Activated T-cell treated with anti-CD3 and anti-CD28 coated beads, Interleukin-2, amount 50 U/mL, for 4 hours (primary cell): ENCODE data around the gene ARFRP1. TPM values are rescaled to one million over a fixed set of nuclear protein-coding genes. Genes with fewer than 3 reads are reported as not detected.
"Not testable (repeated sequence)": the region's sequence is repeated elsewhere in the genome, so short reads cannot be mapped to it uniquely, and the experiment has no call there.

Experiments used
- ATAC-seq, 2 donors: fragments of 200-7000 bp; cut with Tn5 transposase; one replicate each; pipeline ENCODE4 v1.10.0; 2021
- DNase-seq: peaks from one replicate; pipeline ENCODE4 v3.0.0-alpha.2; 2020
- H3K27me3 Mint-ChIP-seq: one replicate; pipeline ENCODE4 v1.8.0; 2021; ENCODE audit warnings: low read depth, mixed read lengths
- H3K36me3 Mint-ChIP-seq: one replicate; pipeline ENCODE4 v1.8.0; 2022; ENCODE audit warnings: mixed read lengths; ENCODE audit not compliant: insufficient read depth
- H3K4me1 Mint-ChIP-seq: one replicate; pipeline ENCODE4 v1.8.0; 2021; ENCODE audit warnings: low read depth, mixed read lengths
- H3K4me3 Mint-ChIP-seq: one replicate; pipeline ENCODE4 v1.8.0; 2021; ENCODE audit warnings: mild to moderate bottlenecking, moderate library complexity, mixed read lengths
- H3K9me3 Mint-ChIP-seq: one replicate; pipeline ENCODE4 v1.8.0; 2021; ENCODE audit warnings: mixed read lengths
- total RNA-seq, 3 donors: library from RNA; stranded (reverse); gene quantifications; one replicate each; pipeline ENCODE4 v1.2.1, GENCODE V29; 2021

The ARFRP1 gene
- total RNA-seq, 3 donors from 2014 or later = 62.1 to 67.1 (median 63.5) TPM

DNA sequence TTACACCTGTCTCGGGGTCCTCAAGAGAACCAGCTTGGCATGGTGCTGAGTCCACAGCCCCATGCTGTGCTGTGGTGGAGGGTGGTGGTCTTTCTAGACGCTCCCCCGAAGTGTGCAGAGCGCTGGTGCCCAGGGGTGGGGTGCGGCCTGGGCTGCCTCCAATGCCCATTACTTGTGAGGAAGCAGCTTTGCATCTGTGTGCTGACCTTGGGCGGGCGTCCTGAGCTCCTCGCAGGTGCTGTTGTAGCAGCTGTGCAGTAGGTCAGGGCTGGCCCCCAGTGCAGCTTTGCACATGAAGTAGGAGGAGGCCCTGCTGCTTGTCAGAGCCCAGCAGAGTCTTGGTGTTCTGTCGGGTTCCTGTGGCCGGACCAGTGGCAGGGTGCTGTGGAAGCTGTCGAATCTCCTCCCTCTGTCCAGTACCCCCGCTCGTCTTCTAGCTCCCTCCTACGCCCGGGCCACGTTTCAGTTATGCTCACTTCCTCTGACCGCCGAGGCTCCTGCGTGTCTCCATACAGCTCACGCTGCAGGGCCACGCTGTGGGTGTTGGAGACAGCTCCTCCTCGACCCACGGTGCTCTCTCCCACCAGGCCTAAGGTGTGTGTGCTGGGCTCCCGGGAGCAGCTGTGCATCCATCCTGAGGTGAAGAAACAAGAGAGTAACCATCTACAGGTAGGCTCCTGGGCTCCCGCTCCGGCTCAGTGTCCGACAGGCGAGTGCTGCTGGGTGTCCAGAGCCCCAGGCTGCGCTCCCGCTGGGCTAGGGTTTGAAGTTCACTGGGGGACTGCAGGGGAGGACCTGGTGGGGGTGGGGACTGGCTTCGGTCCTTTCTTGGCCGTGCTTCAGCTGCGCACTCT, 45.6 kb downstream of the ARFRP1 start:
- H3K9me3 Mint-ChIP-seq = no peaks in the 10 kb centered on the region
- H3K4me3 Mint-ChIP-seq = no peak overlapping the region
- ATAC-seq = no peak

DNA sequence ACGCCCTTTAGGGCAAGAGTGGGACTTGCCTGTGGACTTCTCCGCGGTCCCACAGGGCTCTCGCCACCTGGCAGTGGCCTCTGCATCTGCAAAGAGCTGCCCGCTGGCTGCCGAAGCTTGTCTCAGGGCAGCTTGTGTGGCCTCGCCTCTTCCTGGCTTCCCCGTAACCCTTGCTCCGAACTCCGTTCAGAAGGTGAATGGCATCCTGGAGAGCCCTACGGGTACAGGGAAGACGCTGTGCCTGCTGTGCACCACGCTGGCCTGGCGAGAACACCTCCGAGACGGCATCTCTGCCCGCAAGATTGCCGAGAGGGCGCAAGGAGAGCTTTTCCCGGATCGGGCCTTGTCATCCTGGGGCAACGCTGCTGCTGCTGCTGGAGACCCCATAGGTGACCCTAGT, 46.7 kb downstream of the ARFRP1 start:
- Mint-ChIP-seq H3K27me3 (no peaks in the 10 kb centered on the region), H3K4me3 (no peak overlapping the region)

More for the DNA sequence above, 45.6 kb downstream of the ARFRP1 start:
- Mint-ChIP-seq H3K4me1 (peaks cover 14% of the 10 kb centered on the region), H3K27me3 (no peaks in the 10 kb centered on the region), H3K36me3 (peaks cover 15% of the 10 kb centered on the region)
- DNase-seq = no peak

DNA sequence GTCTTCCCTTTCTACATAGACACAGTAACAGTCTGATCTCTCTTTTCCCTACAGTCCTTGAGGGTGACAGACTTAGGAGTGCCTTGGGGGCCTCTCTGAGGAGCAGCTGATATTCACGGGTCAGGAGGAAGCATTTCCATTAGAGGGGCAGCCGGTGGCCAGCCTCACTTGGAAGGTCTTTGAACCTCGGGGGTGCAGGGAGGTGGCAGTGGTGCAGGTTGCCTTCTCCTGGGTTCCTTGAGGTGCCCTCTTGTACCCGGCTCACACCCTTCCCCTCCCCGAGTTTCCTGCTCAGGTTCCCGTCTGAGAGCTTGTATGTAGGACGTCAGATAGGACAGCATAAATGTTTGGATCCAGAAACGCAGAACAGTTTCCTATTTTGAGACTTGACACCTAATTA, 47.2 kb downstream of the ARFRP1 start:
- H3K36me3 Mint-ChIP-seq = peaks cover 9% of the 10 kb centered on the region
- peak overlapping the region; percentile 43 for H3K4me3 Mint-ChIP-seq
- H3K4me1 Mint-ChIP-seq = peaks cover 14% of the 10 kb centered on the region
- H3K9me3 Mint-ChIP-seq = no peaks in the 10 kb centered on the region
- ATAC-seq (no peak), DNase-seq (no peak)
- H3K27me3 Mint-ChIP-seq = no peaks in the 10 kb centered on the region

More for the DNA sequence above, 46.7 kb downstream of the ARFRP1 start:
- Mint-ChIP-seq H3K36me3 (peaks cover 13% of the 10 kb centered on the region), H3K9me3 (no peaks in the 10 kb centered on the region), H3K4me1 (peaks cover 14% of the 10 kb centered on the region)
- ATAC-seq (no peak), DNase-seq (no peak)

DNA sequence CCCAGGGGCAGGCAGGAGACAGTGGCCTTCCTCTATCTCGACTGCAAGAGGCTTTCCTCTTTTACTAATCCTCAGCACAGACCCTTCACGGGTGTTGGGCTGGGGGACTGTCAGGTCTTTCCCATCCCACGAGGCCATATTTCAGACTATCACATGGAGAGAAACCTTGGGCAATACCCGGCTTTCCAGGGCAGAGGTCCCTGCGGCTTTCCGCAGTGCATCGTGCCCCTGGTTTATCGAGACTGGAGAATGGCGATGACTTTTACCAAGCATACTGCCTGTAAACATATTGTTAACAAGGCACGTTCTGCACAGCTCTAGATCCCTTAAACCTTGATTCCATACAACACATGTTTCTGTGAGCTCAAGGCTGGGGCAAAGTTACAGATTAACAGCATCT, 47.6 kb downstream of the ARFRP1 start:
- not testable (repeated sequence) for H3K9me3 Mint-ChIP-seq, H3K27me3 Mint-ChIP-seq, DNase-seq, H3K36me3 Mint-ChIP-seq, ATAC-seq
- Mint-ChIP-seq H3K4me3 (peak overlapping the region; percentile 94), H3K4me1 (peaks cover 14% of the 10 kb centered on the region)

DNA sequence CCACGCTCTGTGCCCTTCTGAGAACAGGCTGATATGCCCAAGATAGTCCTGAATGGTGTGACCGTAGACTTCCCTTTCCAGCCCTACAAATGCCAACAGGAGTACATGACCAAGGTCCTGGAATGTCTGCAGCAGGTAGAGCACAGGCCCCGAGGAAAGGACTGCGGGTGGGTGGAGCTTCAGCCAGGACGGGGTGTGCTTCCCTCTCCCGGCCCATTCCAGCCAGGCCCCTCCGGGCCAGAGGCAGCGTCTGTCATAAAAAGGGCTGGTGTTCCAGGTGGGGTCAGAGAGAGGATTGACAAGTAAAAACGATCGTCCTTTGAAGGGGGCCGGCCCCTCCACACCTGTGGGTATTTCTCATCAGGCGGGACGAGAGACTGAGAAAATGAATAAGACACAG, 48.4 kb downstream of the ARFRP1 start:
- peak overlapping the region; percentile 94 for H3K4me3 Mint-ChIP-seq
- ATAC-seq (no peak), DNase-seq (no peak)
- peaks cover 20% of the 10 kb centered on the region for H3K4me1 Mint-ChIP-seq
- H3K36me3 Mint-ChIP-seq = peaks cover 4% of the 10 kb centered on the region
- no peaks in the 10 kb centered on the region for H3K27me3 Mint-ChIP-seq
- no peaks in the 10 kb centered on the region for H3K9me3 Mint-ChIP-seq

DNA sequence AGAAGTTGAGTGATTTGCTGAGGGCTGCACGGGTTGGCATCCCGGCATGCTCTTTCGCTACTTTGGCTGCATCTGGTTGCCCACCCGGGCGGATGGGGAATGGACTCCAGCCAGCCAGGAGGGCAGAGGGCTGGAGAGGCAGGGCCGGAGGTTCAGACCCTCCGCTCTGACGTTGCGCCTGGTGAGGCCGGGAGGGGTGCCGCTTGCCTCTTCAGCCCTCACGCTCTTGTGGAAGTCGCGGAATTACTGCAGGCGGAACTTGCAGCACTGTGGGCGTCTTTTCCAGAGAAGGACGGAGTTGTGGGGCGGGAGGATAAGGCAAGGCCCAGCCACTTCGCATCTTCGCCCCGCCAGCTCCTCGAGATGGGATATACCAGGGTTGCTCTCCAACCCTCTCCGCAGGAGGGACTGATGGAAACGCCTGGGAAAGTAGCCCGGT, 49.0 kb downstream of the ARFRP1 start:
- peak; percentile 18 to 28 for ATAC-seq
- H3K4me1 Mint-ChIP-seq = peaks cover 26% of the 10 kb centered on the region
- H3K27me3 Mint-ChIP-seq = no peaks in the 10 kb centered on the region
- no peak for DNase-seq
- H3K9me3 Mint-ChIP-seq = no peaks in the 10 kb centered on the region
- peak overlapping the region; percentile 94 for H3K4me3 Mint-ChIP-seq
- peaks cover 4% of the 10 kb centered on the region for H3K36me3 Mint-ChIP-seq

DNA sequence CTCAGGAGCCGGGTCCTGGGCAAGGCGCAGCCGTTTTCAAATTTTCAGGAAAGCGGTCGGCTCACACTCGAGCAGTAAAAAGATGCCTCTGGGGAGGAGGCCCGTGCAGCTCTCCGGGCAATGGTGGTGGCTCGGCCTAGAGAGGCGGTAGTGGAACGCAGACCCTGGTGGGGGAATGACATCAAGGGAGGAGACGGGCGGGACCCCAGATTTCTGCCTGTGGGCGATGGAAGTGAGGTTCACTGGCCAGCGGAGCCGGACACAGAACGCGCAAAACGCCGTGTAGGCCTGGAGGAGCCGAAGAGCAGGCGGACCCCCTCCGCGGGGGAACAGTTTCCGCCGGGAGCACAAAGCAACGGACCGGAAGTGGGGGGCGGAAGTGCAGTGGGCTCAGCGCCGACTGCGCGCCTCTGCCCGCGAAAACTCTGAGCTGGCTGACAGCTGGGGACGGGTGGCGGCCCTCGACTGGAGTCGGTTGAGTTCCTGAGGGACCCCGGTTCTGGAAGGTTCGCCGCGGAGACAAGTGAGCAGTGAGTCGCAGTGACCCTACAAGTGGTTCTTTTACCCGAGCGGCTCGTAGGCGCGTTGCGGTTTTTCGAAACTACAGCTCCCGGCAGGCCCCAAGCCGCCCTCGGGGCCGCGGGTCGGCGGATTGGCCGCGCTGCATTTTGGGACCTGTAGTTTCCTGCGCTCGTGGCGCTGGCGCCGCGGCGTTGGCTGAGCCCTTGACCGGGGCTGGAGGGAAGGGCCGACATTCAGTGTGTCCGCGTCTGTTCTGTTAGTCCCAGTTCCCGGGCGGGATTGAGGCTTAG, 49.6 kb downstream of the ARFRP1 start, which contains the start of gene RTEL1:
TSS of gene RTEL1 (plus strand) at position 376 of the 812 bp plus-strand sequence. CDS start 1,091 bp downstream, outside the sequence.
- Mint-ChIP-seq H3K9me3 (no peaks in the 10 kb centered on the region), H3K36me3 (peaks cover 4% of the 10 kb centered on the region), H3K4me1 (peaks cover 26% of the 10 kb centered on the region), H3K4me3 (peak within 1 kb of the TSS; percentile 94), H3K27me3 (no peaks in the 10 kb centered on the region)
- peak; percentile 86 for DNase-seq
- peak; percentile 88 to 89 for ATAC-seq

DNA sequence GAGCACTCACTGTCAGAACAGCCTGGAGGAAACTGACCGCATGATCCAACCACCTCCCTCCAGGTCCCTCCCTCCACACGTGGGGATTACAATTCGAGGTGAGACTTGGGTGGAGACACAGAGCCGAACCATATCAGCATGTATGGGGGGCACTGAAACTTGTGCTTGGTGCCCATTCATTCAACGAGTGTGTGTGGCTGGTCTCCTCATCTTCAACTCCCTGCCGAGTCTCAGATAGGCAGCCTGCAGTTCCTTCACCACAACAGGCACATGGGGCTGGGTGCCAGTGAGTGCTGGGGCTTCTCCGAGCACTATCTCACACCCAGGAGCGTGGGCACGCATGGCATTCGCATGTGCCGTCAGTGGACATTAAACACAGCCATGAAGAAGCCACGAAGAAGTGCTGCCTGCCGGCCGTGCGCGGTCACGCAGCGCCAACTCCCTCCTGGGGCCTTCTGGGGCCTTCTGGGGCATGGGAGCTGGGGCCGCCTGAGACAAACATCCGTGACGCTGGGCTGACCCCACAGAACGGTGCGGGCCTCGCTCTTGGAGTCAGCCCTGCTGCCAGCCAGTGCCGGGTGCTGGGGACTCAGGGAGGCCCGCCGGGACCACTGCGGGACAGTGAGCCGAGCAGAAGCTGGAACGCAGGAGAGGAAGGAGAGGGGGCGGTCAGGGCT, 50.4 kb downstream of the ARFRP1 start:
- H3K4me3 Mint-ChIP-seq = peak overlapping the region; percentile 94
- H3K4me1 Mint-ChIP-seq = peaks cover 26% of the 10 kb centered on the region
- ATAC-seq = no peak
- peaks cover 2% of the 10 kb centered on the region for H3K36me3 Mint-ChIP-seq
- no peak for DNase-seq
- no peaks in the 10 kb centered on the region for H3K27me3 Mint-ChIP-seq
- no peaks in the 10 kb centered on the region for H3K9me3 Mint-ChIP-seq

DNA sequence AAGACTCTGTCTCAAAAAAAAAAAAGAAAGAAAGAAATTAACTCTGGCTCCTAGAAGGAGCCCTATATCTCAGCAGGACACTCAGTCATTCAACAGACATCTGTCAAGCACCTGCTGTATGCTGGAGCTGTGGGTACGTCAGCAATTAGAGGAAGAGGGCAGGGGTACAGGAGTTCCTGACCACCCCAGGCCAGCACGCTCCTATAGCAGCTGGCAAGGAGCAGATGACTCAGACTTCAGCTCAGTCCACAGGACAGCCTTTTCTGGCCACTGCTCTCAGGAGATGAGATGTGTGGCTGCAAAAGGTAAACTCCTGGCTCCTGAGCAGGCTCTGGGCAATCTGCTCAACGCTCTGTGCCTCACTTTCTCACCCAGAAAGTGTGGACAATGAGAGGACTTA, 51.3 kb downstream of the ARFRP1 start:
- Mint-ChIP-seq H3K4me3 (no peak overlapping the region), H3K36me3 (no peaks in the 10 kb centered on the region), H3K4me1 (peaks cover 30% of the 10 kb centered on the region)

DNA sequence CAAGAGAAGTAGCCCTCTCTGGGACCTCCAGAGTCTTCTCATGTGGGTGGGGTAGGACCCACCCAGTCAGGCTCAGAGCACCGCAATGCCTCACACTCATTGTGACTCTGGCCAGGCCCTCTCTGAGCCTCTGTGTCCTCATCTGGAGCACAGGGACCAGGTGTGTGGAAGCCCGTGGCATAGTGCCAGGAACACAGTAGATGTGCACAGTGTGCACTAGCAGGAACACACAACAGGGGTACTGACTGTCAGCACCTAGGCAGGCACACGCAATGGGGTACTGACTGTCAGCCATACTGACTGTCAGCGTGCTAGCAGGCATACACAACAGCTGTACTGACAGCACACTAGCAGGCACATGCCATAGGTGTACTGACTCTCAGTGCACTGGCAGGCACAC, 52.5 kb downstream of the ARFRP1 start:
- H3K9me3 Mint-ChIP-seq = no peaks in the 10 kb centered on the region
- DNase-seq = no peak
- no peak for ATAC-seq
- no peaks in the 10 kb centered on the region for H3K36me3 Mint-ChIP-seq
- H3K27me3 Mint-ChIP-seq = no peaks in the 10 kb centered on the region
- H3K4me1 Mint-ChIP-seq = peaks cover 35% of the 10 kb centered on the region
- no peak overlapping the region for H3K4me3 Mint-ChIP-seq

More for the DNA sequence above, 51.3 kb downstream of the ARFRP1 start:
- no peaks in the 10 kb centered on the region for H3K27me3 Mint-ChIP-seq
- ATAC-seq (no peak), DNase-seq (no peak)
- H3K9me3 Mint-ChIP-seq = no peaks in the 10 kb centered on the region

DNA sequence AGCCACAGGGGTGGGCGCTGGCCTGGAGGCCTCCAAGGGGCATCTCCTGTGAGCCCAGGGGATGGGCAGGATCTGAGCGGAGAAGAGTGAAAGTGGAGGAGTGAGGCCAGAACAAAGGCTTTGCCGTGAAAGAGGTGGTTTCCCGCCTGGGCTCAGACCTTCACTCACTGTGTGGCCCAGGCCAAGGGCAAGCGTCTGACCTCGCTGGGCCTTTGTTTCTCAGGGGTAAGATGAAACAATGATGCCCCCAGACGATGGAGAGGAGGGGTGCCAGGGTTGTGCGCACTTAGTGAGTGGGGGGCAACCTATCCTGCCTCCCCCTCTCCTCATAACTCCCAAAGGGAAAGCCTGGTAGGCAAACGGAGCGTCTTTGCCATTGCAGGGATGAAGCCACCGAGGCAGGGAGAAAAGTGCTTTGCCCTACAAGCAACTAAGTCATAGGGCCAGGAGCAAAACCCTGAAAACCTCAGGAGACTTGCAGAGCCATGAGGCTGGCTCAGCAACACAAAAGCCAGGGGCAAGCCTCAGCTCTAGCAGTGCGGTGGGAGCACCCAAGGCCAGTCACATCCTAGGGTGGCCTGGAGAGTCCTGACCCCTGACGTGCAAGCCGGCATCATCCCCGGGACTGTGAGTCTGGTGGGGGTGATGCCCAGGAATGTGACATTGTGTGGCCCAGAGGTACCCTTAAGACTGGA, 53.7 kb downstream of the ARFRP1 start:
- Mint-ChIP-seq H3K9me3 (no peaks in the 10 kb centered on the region), H3K27me3 (no peaks in the 10 kb centered on the region), H3K4me1 (peaks cover 30% of the 10 kb centered on the region), H3K4me3 (peak overlapping the region; percentile 77), H3K36me3 (no peaks in the 10 kb centered on the region)
- DNase-seq (no peak), ATAC-seq (no peak)

DNA sequence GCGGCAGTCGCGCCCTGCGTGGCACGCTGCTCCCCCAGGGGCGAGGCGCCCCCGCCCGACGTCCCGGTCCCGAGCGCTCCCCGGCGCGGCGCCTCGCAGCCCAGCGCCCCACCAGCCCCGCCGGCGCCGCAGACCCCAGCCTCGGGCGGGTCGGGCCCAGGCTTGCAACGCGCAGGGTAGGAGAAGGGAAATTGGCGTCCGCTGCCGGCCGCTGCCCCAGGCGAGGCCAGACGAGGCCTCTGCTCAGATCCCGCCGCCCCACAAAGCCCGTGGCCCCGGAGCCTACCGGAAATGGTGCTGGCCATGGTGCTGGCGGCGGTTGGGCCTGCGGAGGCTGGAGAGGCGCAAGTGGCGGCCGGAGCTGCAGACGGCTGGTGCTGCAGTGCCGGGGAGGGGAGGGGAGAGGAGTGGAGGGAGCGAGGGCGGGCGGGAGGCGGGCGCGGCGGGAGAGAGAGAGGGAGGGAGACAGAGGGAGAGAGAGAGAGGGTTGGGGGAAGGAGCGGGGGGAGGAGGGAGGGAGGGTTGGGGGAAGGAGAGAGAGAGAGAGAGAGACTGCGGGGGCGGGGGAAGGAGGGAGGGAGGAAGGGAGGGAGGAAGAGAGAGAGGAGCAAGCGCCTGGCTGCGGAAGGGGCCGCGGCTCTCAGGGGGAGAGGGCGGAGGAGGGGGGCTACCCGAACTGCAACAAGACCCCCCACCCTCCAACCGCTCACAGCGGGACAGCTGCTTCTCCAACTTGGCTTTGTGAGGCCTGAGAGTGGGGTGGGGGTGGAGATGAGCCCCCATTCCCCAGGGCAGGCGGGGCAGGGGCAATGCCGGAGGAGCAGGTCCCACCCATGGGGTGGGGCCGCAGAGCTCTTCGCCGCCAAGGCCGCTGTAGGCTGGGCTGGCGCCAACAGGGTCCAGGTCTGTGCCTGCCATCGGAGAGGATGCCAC, 54.5 kb downstream of the ARFRP1 start, which contains the start of gene STMN3:
TSS of gene STMN3 (minus strand) at position 384 of the 933 bp plus-strand sequence. CDS start at position 305, 79 bp downstream.
- DNase-seq (peak; percentile 57), ATAC-seq (peak; percentile 50 to 53)
- Mint-ChIP-seq H3K4me1 (peaks cover 27% of the 10 kb centered on the region), H3K36me3 (no peaks in the 10 kb centered on the region), H3K4me3 (peak within 1 kb of the TSS; percentile 77), H3K9me3 (no peaks in the 10 kb centered on the region), H3K27me3 (no peaks in the 10 kb centered on the region)
